HCT116 (cell line): ENCODE data around the gene MEAK7. TPM values are rescaled to one million over a fixed set of nuclear protein-coding genes. Genes with fewer than 3 reads are reported as not detected.

Experiments used
- ATAC-seq: fragments of 200-7000 bp; cut with Tn5 transposase; 2 replicates; pipeline ENCODE4 v1.9.1; 2020; ENCODE audit warnings: mild to moderate bottlenecking, moderate library complexity
- BruUV-seq: library from RNA; stranded (reverse); fragments of 400-500 nt; replicated peaks from 2 replicates; lab custom pipeline; 2021; lab: Mats Ljungman, UMichigan
- CTCF ChIA-PET: fragments of 300-600 bp; sonication (Branson Sonifier 250); formaldehyde crosslinking; loops from one replicate; lab custom pipeline; 2021; ENCODE audit warnings: antibody characterized with exemption; lab: Charles Lee
- POLR2A ChIA-PET: fragments of 300-600, 350-600 bp; sonication (Branson Sonifier 250); formaldehyde crosslinking; loops from one replicate; lab custom pipeline; 2021; ENCODE audit warnings: antibody characterized with exemption; lab: Charles Lee
- RAD21 ChIA-PET, 2 experiments: fragments of 300-600 bp; sonication (Branson Sonifier 250); formaldehyde crosslinking; loops; one replicate each; lab custom pipeline; 2023; ENCODE audit warnings: low total read pairs in 2 of 2; ENCODE audit not compliant: uncharacterized antibody in 2 of 2, unreplicated experiment in 2 of 2, low non-redundant PET in 1 of 2; lab: Charles Lee
- DNase-seq: peaks from one replicate; pipeline ENCODE4 v3.0.0-alpha.2; 2010; ENCODE audit warnings: low read depth, low spot score
- H2AFZ ChIP-seq: fragments of 200-600 bp; shearing (Covaris generic), sonication (generic); 2 replicates; pipeline ENCODE4 v1.6.1; 2017; ENCODE audit warnings: low read depth, mixed run types, mixed read lengths, antibody characterized with exemption, low read length; ENCODE audit not compliant: poor library complexity, severe bottlenecking
- H3K27ac ChIP-seq: 2 replicates; pipeline ENCODE4 v1.5.1; 2012; ENCODE audit warnings: low read depth, low read length
- H3K27me3 ChIP-seq: fragments of 200-600 bp; sonication (generic); 2 replicates; pipeline ENCODE4 v1.6.1; 2016; ENCODE audit warnings: mixed run types, low read length, mixed read lengths; ENCODE audit not compliant: insufficient read depth
- H3K36me3 ChIP-seq, 2 experiments: fragments of 200-500 bp in 1 of 2; fragments of 200-600 bp in 1 of 2; sonication (Bioruptor generic) in 1 of 2; sonication (generic) in 1 of 2; 2 replicates each; pipeline versions ENCODE4 v1.5.1 to v1.6.1; 2014 to 2016; ENCODE audit warnings: low read length in 2 of 2, inconsistent platforms in 1 of 2, mixed read lengths in 1 of 2, mixed run types in 1 of 2; ENCODE audit not compliant: insufficient read depth in 2 of 2, control insufficient read depth in 1 of 2
- H3K4me1 ChIP-seq, 2 experiments: fragments of 200-600 bp in 1 of 2; sonication (generic) in 1 of 2; 2 replicates each; pipeline versions ENCODE4 v1.5.1 to v1.6.1; 2012 to 2017; ENCODE audit warnings: low read length in 2 of 2, inconsistent platforms in 1 of 2, mild to moderate bottlenecking in 1 of 2, mixed read lengths in 1 of 2, mixed run types in 1 of 2, moderate library complexity in 1 of 2; ENCODE audit not compliant: insufficient read depth in 2 of 2, control insufficient read depth in 1 of 2
- H3K4me2 ChIP-seq: fragments of 200-600 bp; sonication (generic); 2 replicates; pipeline ENCODE4 v1.6.1; 2017; ENCODE audit warnings: mixed run types, low read length, mixed read lengths
- H3K4me3 ChIP-seq, 2 experiments: fragments of 200-600 bp in 1 of 2; sonication (generic) in 1 of 2; replicated peaks in 1 of 2; 2 replicates each; pipeline ENCODE4 v1.5.1; 2011 to 2016; ENCODE audit warnings: low read length in 2 of 2, control low read depth in 1 of 2, low read depth in 1 of 2, mild to moderate bottlenecking in 1 of 2, mixed read lengths in 1 of 2, mixed run types in 1 of 2
- H3K79me2 ChIP-seq: fragments of 200-600 bp; sonication (generic); 2 replicates; pipeline ENCODE4 v1.6.1; 2017; ENCODE audit warnings: mild to moderate bottlenecking, mixed run types, low read length, moderate library complexity, mixed read lengths; ENCODE audit not compliant: insufficient read depth
- H3K9ac ChIP-seq: fragments of 200-600 bp; sonication (generic); 2 replicates; pipeline ENCODE4 v1.6.1; 2016; ENCODE audit warnings: low read length, mixed read lengths
- H3K9me2 ChIP-seq: fragments of 200-600 bp; sonication (generic), shearing (Covaris generic); 2 replicates; pipeline ENCODE4 v1.6.1; 2017; ENCODE audit warnings: mixed run types, mild to moderate bottlenecking, moderate library complexity; ENCODE audit not compliant: insufficient read depth
- H3K9me3 ChIP-seq, 2 experiments: fragments of 200-500 bp in 1 of 2; fragments of 200-600 bp in 1 of 2; sonication (Bioruptor generic) in 1 of 2; sonication (generic) in 1 of 2; 2 replicates each; pipeline ENCODE4 v1.6.1; 2014 to 2017; ENCODE audit warnings: low read length in 2 of 2, mixed read lengths in 2 of 2, inconsistent platforms in 1 of 2, low read depth in 1 of 2, mild to moderate bottlenecking in 1 of 2, mixed run types in 1 of 2, moderate library complexity in 1 of 2; ENCODE audit not compliant: control insufficient read depth in 1 of 2, insufficient read depth in 1 of 2
- H4K20me1 ChIP-seq: fragments of 200-600 bp; sonication (generic), shearing (Covaris generic); 2 replicates; pipeline ENCODE4 v1.6.1; 2017; ENCODE audit warnings: mixed run types, mild to moderate bottlenecking, moderate library complexity; ENCODE audit not compliant: insufficient read depth
- CBX3 ChIP-seq: IDR thresholded peaks from 2 replicates; pipeline ENCODE4 v1.6.1; 2012; ENCODE audit warnings: low read depth
- CEBPB ChIP-seq: IDR thresholded peaks from 2 replicates; pipeline ENCODE4 v1.6.1; 2012; ENCODE audit warnings: low read depth
- EGR1 ChIP-seq: IDR thresholded peaks from 2 replicates; pipeline ENCODE4 v1.6.1; 2012; ENCODE audit warnings: low read depth
- ELF1 ChIP-seq: IDR thresholded peaks from 2 replicates; pipeline ENCODE4 v1.6.1; 2012; ENCODE audit warnings: low read depth, borderline replicate concordance
- EZH2 ChIP-seq: fragments of 200-600 bp; sonication (generic); IDR thresholded peaks from 2 replicates; pipeline ENCODE4 v1.6.1; 2017; ENCODE audit warnings: antibody characterized with exemption, mixed run types
- FOSL1 ChIP-seq: IDR thresholded peaks from 2 replicates; pipeline ENCODE4 v1.6.1; 2012; ENCODE audit warnings: low read depth
- JUND ChIP-seq: IDR thresholded peaks from 2 replicates; pipeline ENCODE4 v1.6.1; 2012
- POLR2A ChIP-seq: IDR thresholded peaks from 2 replicates; pipeline ENCODE4 v1.7.0; 2011; ENCODE audit warnings: borderline replicate concordance; ENCODE audit not compliant: insufficient read depth, insufficient read length; ENCODE audit errors: extremely low read depth
- POLR2AphosphoS5 ChIP-seq: IDR thresholded peaks from 2 replicates; pipeline ENCODE4 v1.6.1; 2011; ENCODE audit warnings: mild to moderate bottlenecking, low read depth, low read length, moderate library complexity
- RAD21 ChIP-seq: IDR thresholded peaks from 2 replicates; pipeline ENCODE4 v1.6.1; 2012; ENCODE audit warnings: low read depth, mild to moderate bottlenecking
- SIN3A ChIP-seq: IDR thresholded peaks from 2 replicates; pipeline ENCODE4 v1.6.1; 2012; ENCODE audit warnings: low read depth
- SP1 ChIP-seq: IDR thresholded peaks from 2 replicates; pipeline ENCODE4 v1.6.1; 2012; ENCODE audit warnings: low read depth
- YY1 ChIP-seq: IDR thresholded peaks from 2 replicates; pipeline ENCODE4 v1.6.1; 2011; ENCODE audit warnings: low read length, low read depth, moderate library complexity, mild to moderate bottlenecking; ENCODE audit not compliant: insufficient replicate concordance; ENCODE audit errors: extremely low read depth
- ZBTB33 ChIP-seq: IDR thresholded peaks from 2 replicates; pipeline ENCODE4 v1.6.1; 2011; ENCODE audit warnings: mild to moderate bottlenecking, low read length, moderate library complexity; ENCODE audit not compliant: insufficient replicate concordance; ENCODE audit errors: extremely low read depth
- intact Hi-C: fragments of 100-400 bp; cut with micrococcal nuclease; formaldehyde crosslinking; loops from 2 replicates; pipeline ENCODE4 v1.10.0; 2022
- total RNA-seq: library from RNA; stranded (reverse); gene quantifications from one replicate; pipeline ENCODE4 v1.2.1, GENCODE V29; 2021; ENCODE audit not compliant: unreplicated experiment

MEAK7 gene
- total RNA-seq, 1 experiment from 2014 or later: 32.2 TPM

- Histone ChIP-seq H3K79me2 (no peaks in the 10 kb centered on the region), H3K9me3 (no peaks in the 10 kb centered on the region), H3K4me1 (peaks cover 0 to 17% of the 10 kb centered on the region in 2 experiments; a peak in 2 of 4 replicates), H3K9me2 (no peaks in the 10 kb centered on the region), H3K9ac (no peak overlapping the region), H3K4me2 (no peak overlapping the region), H3K27me3 (no peaks in the 10 kb centered on the region; the same call in 1 of the 2 replicates), H3K4me3 (no peak overlapping the region), H3K27ac (no peak overlapping the region), H3K36me3 (no peaks in the 10 kb centered on the region), H4K20me1 (no peaks in the 10 kb centered on the region), H2AFZ (no peak overlapping the region)
- no peak for TF ChIP-seq YY1
- TF ChIP-seq ELF1: no peak
- TF ChIP-seq RAD21: no peak
- TF ChIP-seq SIN3A: no peak
- TF ChIP-seq JUND: no peak
- no peak for TF ChIP-seq POLR2A
- no peak for TF ChIP-seq FOSL1
- ChIA-PET POLR2A (no interaction called here), RAD21 (no interaction called here), CTCF (interaction anchor here (1.2 to 3.8 kb wide), 3 partner anchors 9 to 99 kb away, joined by 4 to 24 read pairs (median 7); no protein-coding TSS in a partner anchor)
- ATAC-seq (no peak), DNase-seq (no peak)
- intact Hi-C loops: no loop called here
- no TSS peak for BruUV-seq
These were observed 15.4 kb upstream of the MEAK7 start for GRCh38 chr16:84519855-84520254.

- no TSS peak for BruUV-seq
- Histone ChIP-seq H3K9me3 (no peaks in the 10 kb centered on the region), H3K4me3 (no peak overlapping the region), H3K27ac (no peak overlapping the region), H3K4me2 (no peak overlapping the region), H3K36me3 (no peaks in the 10 kb centered on the region), H3K79me2 (no peaks in the 10 kb centered on the region), H4K20me1 (no peaks in the 10 kb centered on the region), H2AFZ (no peak overlapping the region), H3K4me1 (peaks cover 0 to 17% of the 10 kb centered on the region in 2 experiments; a peak in 2 of 4 replicates), H3K27me3 (no peaks in the 10 kb centered on the region; the same call in 1 of the 2 replicates), H3K9me2 (no peaks in the 10 kb centered on the region), H3K9ac (no peak overlapping the region)
- ChIA-PET RAD21 (no interaction called here), CTCF (interaction anchor here (3.8 kb wide), 1 partner anchor 13 kb away, joined by 24 read pairs; no protein-coding TSS in a partner anchor), POLR2A (interaction anchor here (0.7 kb wide), 1 partner anchor 150 kb away, joined by 3 read pairs; the partner anchor contains the start of gene ATP2C2)
- ATAC-seq (no peak), DNase-seq (no peak)
- intact Hi-C loops: no loop called here
- TF ChIP-seq EZH2: no peak
- TF ChIP-seq POLR2AphosphoS5: no peak
- TF ChIP-seq POLR2A: no peak
- TF ChIP-seq YY1: no peak
- no peak for TF ChIP-seq EGR1
- TF ChIP-seq ZBTB33: no peak
- TF ChIP-seq JUND: no peak
- no peak for TF ChIP-seq SP1
- TF ChIP-seq CEBPB: no peak
- TF ChIP-seq CBX3: no peak
- TF ChIP-seq FOSL1: no peak
These were observed 14.4 kb upstream of the MEAK7 start for GRCh38 chr16:84518804-84519341.
